ENCODE data around the gene LRRC8B.

- TF ChIP-seq RBBP5 (IDR thresholded peaks at IDR 0.05; ENCODE audit: borderline replicate concordance, low read depth, low read length) (no peak), POLR2AphosphoS5 (IDR thresholded peaks at IDR 0.05; ENCODE audit: low read depth, low read length) (no peak), CTCF (IDR thresholded peaks at IDR 0.05; ENCODE audit: control extremely low read depth in 1 of 3, insufficient read depth in 1 of 3, low read depth in 1 of 3, low read length in 3 of 3) (no peak), EP300 (IDR thresholded peaks at IDR 0.05; ENCODE audit: borderline replicate concordance in 1 of 2, low read depth in 2 of 2, low read length in 2 of 2) (no peak), BACH1 (IDR thresholded peaks at IDR 0.05; ENCODE audit: low read length) (no peak), JUN (IDR thresholded peaks at IDR 0.05; ENCODE audit: low read depth, low read length) (no peak)
Observed at GRCh38 chr1:89589515-89589914, 64.9 kb downstream of the LRRC8B start.

Measured in H1 (cell line).